Parathyroid adenoma (tissue), 2 donors: ENCODE data around the gene KDM1A.

Experiments used
- H2AFZ ChIP-seq: fragments of 300-600 bp; sonication (generic); one replicate; pipeline ENCODE4 v1.7.0; 2017; ENCODE audit warnings: antibody characterized with exemption, mild to moderate bottlenecking
- H3K27ac ChIP-seq: fragments of 300-600 bp; sonication (generic); one replicate; pipeline ENCODE4 v1.7.0; 2017
- H3K27me3 ChIP-seq: fragments of 300-600 bp; sonication (generic); one replicate; pipeline ENCODE4 v1.7.0; 2017; ENCODE audit warnings: low read length; ENCODE audit not compliant: control insufficient read depth, insufficient read depth
- H3K36me3 ChIP-seq: fragments of 300-600 bp; sonication (generic); one replicate; pipeline ENCODE4 v1.7.0; 2017; ENCODE audit warnings: low read length; ENCODE audit not compliant: control insufficient read depth, insufficient read depth
- H3K4me1 ChIP-seq: fragments of 300-600 bp; sonication (generic); one replicate; pipeline ENCODE4 v1.7.0; 2017; ENCODE audit warnings: control low read depth
- H3K4me2 ChIP-seq: fragments of 300-600 bp; sonication (generic); one replicate; pipeline ENCODE4 v1.7.0; 2017; ENCODE audit warnings: low read length
- H3K4me3 ChIP-seq: fragments of 300-600 bp; sonication (generic); one replicate; pipeline ENCODE4 v1.7.0; 2017; ENCODE audit warnings: low read depth, low read length
- H3K79me2 ChIP-seq: fragments of 300-600 bp; sonication (generic); one replicate; pipeline ENCODE4 v1.7.0; 2017; ENCODE audit warnings: control low read depth
- H3K9ac ChIP-seq: fragments of 300-600 bp; sonication (generic); one replicate; pipeline ENCODE4 v1.7.0; 2017; ENCODE audit warnings: mild to moderate bottlenecking
- H3K9me3 ChIP-seq: fragments of 300-600 bp; sonication (generic); one replicate; pipeline ENCODE4 v1.7.0; 2017; ENCODE audit warnings: low read length; ENCODE audit not compliant: control insufficient read depth
- CTCF ChIP-seq: fragments of 300-600 bp; sonication (generic); IDR thresholded peaks from one replicate; pipeline ENCODE4 v1.7.0; 2017; ENCODE audit warnings: antibody characterized with exemption, mild to moderate bottlenecking
- donor health status: primary hyperparathyroidism.

Gene KDM1A

GRCh38 chr1:23035823-23036452, 16.7 kb downstream of the KDM1A start:
- Histone ChIP-seq H3K27ac (no peak overlapping the region), H3K9ac (no peak overlapping the region), H2AFZ (no peak overlapping the region), H3K9me3 (no peaks in the 10 kb centered on the region), H3K36me3 (no peaks in the 10 kb centered on the region), H3K79me2 (no peaks in the 10 kb centered on the region), H3K27me3 (no peaks in the 10 kb centered on the region), H3K4me2 (no peak overlapping the region), H3K4me3 (no peak overlapping the region), H3K4me1 (peaks cover 2% of the 10 kb centered on the region)
- TF ChIP-seq CTCF: no peak

- no peaks in the 10 kb centered on the region for H3K27me3 ChIP-seq
- H3K79me2 ChIP-seq: no peaks in the 10 kb centered on the region
- H3K9ac ChIP-seq: no peak overlapping the region
- H3K27ac ChIP-seq: no peak overlapping the region
- peaks cover 2% of the 10 kb centered on the region for H3K4me1 ChIP-seq
- no peak for TF ChIP-seq CTCF
- H3K4me2 ChIP-seq: no peak overlapping the region
- H2AFZ ChIP-seq: no peak overlapping the region
- H3K36me3 ChIP-seq: no peaks in the 10 kb centered on the region
- H3K4me3 ChIP-seq: no peak overlapping the region
- H3K9me3 ChIP-seq: no peaks in the 10 kb centered on the region
Measured at GRCh38 chr1:23037081-23037740, 17.9 kb downstream of the KDM1A start.

GRCh38 chr1:23039308-23039826, 20.1 kb downstream of the KDM1A start:
- Histone ChIP-seq H3K4me1 (peaks cover 2% of the 10 kb centered on the region), H3K27me3 (no peaks in the 10 kb centered on the region), H3K27ac (no peak overlapping the region), H3K9me3 (no peaks in the 10 kb centered on the region), H2AFZ (no peak overlapping the region), H3K36me3 (no peaks in the 10 kb centered on the region), H3K4me2 (peak overlapping the region; percentile 13), H3K9ac (no peak overlapping the region), H3K4me3 (no peak overlapping the region), H3K79me2 (peaks cover 3% of the 10 kb centered on the region)
- no peak for TF ChIP-seq CTCF

- Histone ChIP-seq H3K9me3 (no peaks in the 10 kb centered on the region), H3K27me3 (no peaks in the 10 kb centered on the region), H3K9ac (no peak overlapping the region), H3K4me3 (no peak overlapping the region), H3K36me3 (no peaks in the 10 kb centered on the region), H2AFZ (no peak overlapping the region), H3K4me2 (no peak overlapping the region), H3K4me1 (peaks cover 2% of the 10 kb centered on the region), H3K79me2 (peaks cover 3% of the 10 kb centered on the region), H3K27ac (no peak overlapping the region)
- TF ChIP-seq CTCF: no peak
Measured at GRCh38 chr1:23040509-23040908, 21.2 kb downstream of the KDM1A start.
